ENCODE measurements around the gene PKP2.
A peak's percentile ranks its signal among the peaks of the same experiment; 100 is the strongest.

Gene PKP2

GRCh38 chr12:32804301-32804700 lies 92.3 kb downstream of the PKP2 start:
- no peak for DNase-seq

GRCh38 chr12:32801269-32801980 lies 95.2 kb downstream of the PKP2 start:
- no peak for DNase-seq

- no peak for DNase-seq
Observed at GRCh38 chr12:32794281-32794680, 102.3 kb downstream of the PKP2 start.

GRCh38 chr12:32789916-32790315 lies 106.7 kb downstream of the PKP2 start:
- DNase-seq, result no peak

- DNase-seq, result no peak
Observed at GRCh38 chr12:32789446-32789845, 107.1 kb downstream of the PKP2 start.

- DNase-seq, result no peak
Observed at GRCh38 chr12:32788405-32788804, 108.2 kb downstream of the PKP2 start.

- no peak for DNase-seq
Observed at GRCh38 chr12:32785557-32785956, 111.0 kb downstream of the PKP2 start.

GRCh38 chr12:32783029-32783428 lies 113.5 kb downstream of the PKP2 start:
- no peak for DNase-seq

- no peak for DNase-seq
Observed at GRCh38 chr12:32780071-32780470, 116.5 kb downstream of the PKP2 start.

- no peak for DNase-seq
Observed at GRCh38 chr12:32777691-32778175, 118.8 kb downstream of the PKP2 start.

- no peak for DNase-seq
Observed at GRCh38 chr12:32777159-32777558, 119.4 kb downstream of the PKP2 start.

GRCh38 chr12:32776258-32776657 lies 120.3 kb downstream of the PKP2 start:
- DNase-seq, result no peak

- no peak for DNase-seq
Observed at GRCh38 chr12:32773691-32774090, 122.9 kb downstream of the PKP2 start.

GRCh38 chr12:32770141-32770540 lies 126.4 kb downstream of the PKP2 start:
- DNase-seq, result no peak

- no peak for DNase-seq
Observed at GRCh38 chr12:32768518-32768917, 128.1 kb downstream of the PKP2 start.

- no peak for DNase-seq
Observed at GRCh38 chr12:32765906-32766305, 130.7 kb downstream of the PKP2 start.

- DNase-seq, result no peak
Observed at GRCh38 chr12:32761716-32762115, 134.9 kb downstream of the PKP2 start.

- no peak for DNase-seq
Observed at GRCh38 chr12:32757157-32757556, 139.4 kb downstream of the PKP2 start.

- DNase-seq, result no peak
Observed at GRCh38 chr12:32756476-32757066, 140.0 kb downstream of the PKP2 start.

GRCh38 chr12:32755654-32756475 lies 140.7 kb downstream of the PKP2 start, which contains the start of gene YARS2:
Gene YARS2, minus strand, starts transcription at chr12:32755897. Its CDS starts 23 bp downstream, at chr12:32755874.
- DNase-seq, result peak; percentile 82

GRCh38 chr12:32755051-32755653 lies 141.4 kb downstream of the PKP2 start:
- DNase-seq, result peak; percentile 61

GRCh38 chr12:32754111-32754510 lies 142.5 kb downstream of the PKP2 start:
- DNase-seq, result no peak

GRCh38 chr12:32753605-32754004 lies 143.0 kb downstream of the PKP2 start:
- no peak for DNase-seq

Measured in activated CD8-positive, alpha-beta memory T cell treated with anti-CD3 and anti-CD28 coated beads, Interleukin-2, amount 50 U/mL, for 4 hours (primary cell).